Measurements from ENCODE around the gene XAB2.

XAB2 gene

DNA sequence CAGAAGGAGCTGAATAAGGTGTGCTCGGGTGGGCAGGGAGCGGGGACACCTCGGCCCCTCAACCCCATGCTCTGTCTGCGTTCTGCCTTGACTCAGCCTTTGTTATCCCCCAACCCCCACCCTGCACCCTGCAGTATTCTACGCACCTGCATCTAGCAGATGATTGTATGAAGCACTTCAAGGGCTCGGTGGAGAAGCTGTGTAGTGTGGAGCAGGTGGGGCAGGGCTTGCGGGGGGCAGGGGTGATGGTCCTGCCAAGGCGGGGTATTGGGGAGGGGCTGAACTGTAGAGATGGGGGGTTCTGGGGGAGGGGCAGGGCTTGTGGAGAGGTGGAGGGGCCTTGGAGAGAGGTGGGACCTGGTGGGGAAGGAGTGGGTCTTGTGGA is 13.7 kb upstream of the XAB2 start:
- no peak overlapping the region for H3K4me3 ChIP-seq (ENCODE audit: low read depth, low read length)
- TF ChIP-seq POLR2A (IDR thresholded peaks at IDR 0.05; ENCODE audit: extremely low read depth, insufficient read length) (no peak), MYC (IDR thresholded peaks at IDR 0.05; ENCODE audit: low read depth, low read length) (no peak)
- TF ChIP-seq, protein P1, sequence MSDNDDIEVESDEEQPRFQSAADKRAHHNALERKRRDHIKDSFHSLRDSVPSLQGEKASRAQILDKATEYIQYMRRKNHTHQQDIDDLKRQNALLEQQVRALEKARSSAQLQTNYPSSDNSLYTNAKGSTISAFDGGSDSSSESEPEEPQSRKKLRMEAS (IDR thresholded peaks at IDR 0.05; ENCODE audit: low read depth, low read length), result no peak
- TF ChIP-seq, protein P2, sequence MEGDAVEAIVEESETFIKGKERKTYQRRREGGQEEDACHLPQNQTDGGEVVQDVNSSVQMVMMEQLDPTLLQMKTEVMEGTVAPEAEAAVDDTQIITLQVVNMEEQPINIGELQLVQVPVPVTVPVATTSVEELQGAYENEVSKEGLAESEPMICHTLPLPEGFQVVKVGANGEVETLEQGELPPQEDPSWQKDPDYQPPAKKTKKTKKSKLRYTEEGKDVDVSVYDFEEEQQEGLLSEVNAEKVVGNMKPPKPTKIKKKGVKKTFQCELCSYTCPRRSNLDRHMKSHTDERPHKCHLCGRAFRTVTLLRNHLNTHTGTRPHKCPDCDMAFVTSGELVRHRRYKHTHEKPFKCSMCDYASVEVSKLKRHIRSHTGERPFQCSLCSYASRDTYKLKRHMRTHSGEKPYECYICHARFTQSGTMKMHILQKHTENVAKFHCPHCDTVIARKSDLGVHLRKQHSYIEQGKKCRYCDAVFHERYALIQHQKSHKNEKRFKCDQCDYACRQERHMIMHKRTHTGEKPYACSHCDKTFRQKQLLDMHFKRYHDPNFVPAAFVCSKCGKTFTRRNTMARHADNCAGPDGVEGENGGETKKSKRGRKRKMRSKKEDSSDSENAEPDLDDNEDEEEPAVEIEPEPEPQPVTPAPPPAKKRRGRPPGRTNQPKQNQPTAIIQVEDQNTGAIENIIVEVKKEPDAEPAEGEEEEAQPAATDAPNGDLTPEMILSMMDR (IDR thresholded peaks at IDR 0.05; ENCODE audit: low read depth, low read length), result no peak
- no peak for DNase-seq (ENCODE audit: low read depth)

DNA sequence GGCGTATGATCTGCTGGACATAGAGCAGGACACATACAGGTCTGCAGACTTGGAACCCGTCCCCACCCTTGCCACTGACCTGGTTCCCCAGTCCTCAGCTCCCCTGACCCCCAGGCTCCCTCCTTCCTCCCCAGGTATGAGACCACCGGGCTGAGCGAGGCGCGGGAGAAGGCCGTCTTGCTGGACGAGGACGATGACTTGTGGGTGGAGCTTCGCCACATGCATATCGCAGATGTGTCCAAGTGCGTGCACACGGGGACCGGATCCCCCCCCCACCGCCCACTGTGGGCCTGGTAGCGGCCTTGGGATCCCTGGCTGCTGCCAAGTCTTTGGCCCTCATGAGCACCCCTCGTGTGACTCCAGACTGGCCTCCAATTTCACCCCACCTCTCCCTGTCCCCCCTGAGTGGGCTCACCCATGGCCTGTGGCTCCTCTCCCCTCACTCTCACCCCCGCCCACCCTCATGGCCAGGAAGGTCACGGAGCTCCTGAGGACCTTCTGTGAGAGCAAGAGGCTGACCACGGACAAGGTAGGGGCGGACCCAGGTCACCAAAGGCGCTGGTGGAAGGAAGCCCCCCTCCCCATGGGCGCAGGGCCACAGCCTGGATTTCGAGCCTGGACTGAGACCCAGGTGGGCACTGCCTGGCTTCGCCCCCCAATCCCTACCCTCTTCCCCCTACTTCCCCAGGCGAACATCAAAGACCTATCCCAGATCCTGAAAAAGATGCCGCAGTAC is 13.1 kb upstream of the XAB2 start:
- no peak for DNase-seq (ENCODE audit: low read depth)
- TF ChIP-seq POLR2A (IDR thresholded peaks at IDR 0.05; ENCODE audit: extremely low read depth, insufficient read length), result no peak
- TF ChIP-seq, protein P2 (IDR thresholded peaks at IDR 0.05; ENCODE audit: low read depth, low read length), result no peak
- TF ChIP-seq, protein P1 (IDR thresholded peaks at IDR 0.05; ENCODE audit: low read depth, low read length), result no peak
- H3K4me3 ChIP-seq (ENCODE audit: low read depth, low read length), result no peak overlapping the region

DNA sequence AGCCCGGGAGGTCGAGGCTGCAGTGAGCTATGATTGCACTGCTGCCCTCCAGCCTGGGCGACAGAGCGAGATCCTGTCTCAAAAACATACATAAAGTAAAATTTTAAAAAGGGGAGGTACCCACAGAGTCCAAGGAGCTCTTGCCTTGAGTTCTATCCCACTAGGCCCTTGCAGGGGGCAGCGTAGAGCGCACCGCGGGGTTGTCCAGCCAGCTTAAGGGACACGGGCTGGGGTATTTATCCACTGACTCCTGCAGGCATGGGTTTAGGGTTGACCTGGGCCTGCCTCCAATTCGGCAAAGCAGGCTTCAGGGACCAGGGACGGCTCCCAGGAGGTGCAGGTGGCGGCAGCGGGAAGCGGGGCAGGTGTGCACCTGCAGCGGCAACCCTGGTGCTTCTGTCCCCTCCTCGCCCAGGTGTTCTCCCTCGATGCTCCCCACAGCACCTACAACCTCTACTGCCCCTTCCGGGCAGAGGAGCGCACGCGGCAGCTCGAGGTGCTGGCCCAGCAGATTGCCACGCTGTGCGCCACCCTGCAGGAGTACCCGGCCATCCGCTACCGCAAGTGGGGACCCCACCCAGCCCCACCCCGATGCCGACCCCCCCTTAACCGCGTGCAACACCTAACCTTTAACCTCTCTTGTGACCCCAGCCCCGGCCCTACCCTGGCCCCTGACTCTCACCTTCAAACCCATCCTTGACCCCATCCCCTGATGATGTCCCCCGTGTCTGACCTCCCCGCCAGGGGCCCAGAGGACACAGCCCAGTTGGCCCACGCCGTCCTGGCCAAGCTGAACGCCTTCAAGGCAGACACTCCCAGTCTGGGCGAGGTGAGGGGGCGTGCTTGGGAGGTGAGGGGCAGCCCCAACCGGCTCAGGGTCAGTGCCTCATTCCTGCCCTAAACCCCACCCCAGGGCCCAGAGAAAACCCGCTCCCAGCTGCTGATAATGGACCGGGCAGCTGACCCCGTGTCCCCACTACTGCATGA is 12.2 kb upstream of the XAB2 start:
- DNase-seq (ENCODE audit: low read depth), result no peak
- TF ChIP-seq, protein P1 (IDR thresholded peaks at IDR 0.05; ENCODE audit: low read depth, low read length), result no peak
- TF ChIP-seq MYC (IDR thresholded peaks at IDR 0.05; ENCODE audit: low read depth, low read length) (no peak), POLR2A (IDR thresholded peaks at IDR 0.05; ENCODE audit: extremely low read depth, insufficient read length) (no peak)
- TF ChIP-seq, protein P2 (IDR thresholded peaks at IDR 0.05; ENCODE audit: low read depth, low read length), result peak; percentile 22

DNA sequence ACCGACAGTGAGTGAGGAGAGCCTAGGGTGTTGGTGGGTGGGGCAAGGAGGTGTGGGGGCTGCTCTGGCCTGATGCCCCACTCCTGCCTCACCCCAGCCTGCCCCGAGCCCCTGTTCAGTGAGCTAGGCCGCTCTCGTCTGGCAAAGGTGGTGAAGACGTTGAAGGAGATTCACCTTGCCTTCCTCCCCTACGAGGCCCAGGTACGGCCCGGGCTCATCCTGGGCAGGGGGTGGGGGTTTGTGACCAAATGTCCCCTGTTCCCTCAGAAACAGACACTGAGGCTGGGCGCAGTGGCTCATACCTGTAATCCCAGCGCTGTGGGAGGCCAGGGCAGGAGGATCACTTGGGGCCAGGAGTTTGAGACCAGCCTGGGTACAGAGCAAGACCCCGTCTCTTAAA is 11.5 kb upstream of the XAB2 start:
- TF ChIP-seq, protein P2 (IDR thresholded peaks at IDR 0.05; ENCODE audit: low read depth, low read length), result no peak
- TF ChIP-seq, protein P1 (IDR thresholded peaks at IDR 0.05; ENCODE audit: low read depth, low read length), result no peak
- TF ChIP-seq POLR2A (IDR thresholded peaks at IDR 0.05; ENCODE audit: extremely low read depth, insufficient read length), result no peak
- no peak for TF ChIP-seq MYC (IDR thresholded peaks at IDR 0.05; ENCODE audit: low read depth, low read length)
- DNase-seq (ENCODE audit: low read depth), result no peak
- no peak overlapping the region for H3K4me3 ChIP-seq (ENCODE audit: low read depth, low read length)

More for the DNA sequence above, 12.2 kb upstream of the XAB2 start:
- no peak overlapping the region for H3K4me3 ChIP-seq (ENCODE audit: low read depth, low read length)

DNA sequence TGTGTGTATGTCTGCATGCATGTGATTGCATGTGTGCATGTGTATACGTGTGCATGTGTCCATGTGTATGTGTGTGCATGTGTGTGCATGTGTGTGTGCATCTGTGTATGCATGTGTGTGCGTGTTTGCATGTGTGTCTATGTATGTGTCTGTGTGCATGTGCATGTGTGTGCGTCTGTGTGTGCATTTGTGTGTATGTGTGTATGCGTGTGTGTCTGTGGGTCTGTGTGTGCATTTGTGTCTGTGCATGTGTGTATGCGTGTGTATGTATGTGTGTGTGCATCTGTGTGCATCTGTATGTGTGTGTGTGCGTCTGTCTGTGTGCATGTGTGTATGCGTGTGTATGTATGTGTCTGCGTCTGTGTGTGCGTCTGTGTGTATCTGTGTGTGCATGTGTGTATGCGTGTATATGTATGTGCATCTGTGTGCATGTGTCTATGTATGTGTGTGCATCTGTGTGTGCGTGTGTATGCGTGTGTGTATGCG is 10.6 kb upstream of the XAB2 start:
- H3K4me3 ChIP-seq (ENCODE audit: low read depth, low read length), result no peak overlapping the region
- no peak for DNase-seq (ENCODE audit: low read depth)
- TF ChIP-seq MYC (IDR thresholded peaks at IDR 0.05; ENCODE audit: low read depth, low read length), result no peak
- TF ChIP-seq, protein P2 (IDR thresholded peaks at IDR 0.05; ENCODE audit: low read depth, low read length), result no peak
- TF ChIP-seq, protein P1 (IDR thresholded peaks at IDR 0.05; ENCODE audit: low read depth, low read length), result 0 out of 2 replicates have a peak, but pooled peaks have one; percentile 38
